CD1c-positive myeloid dendritic cell (primary cell): Measurements from ENCODE around the gene CHAMP1.

Experiments used
- DNase-seq: peaks from one replicate; pipeline ENCODE4 v3.0.0-alpha.2; 2016; ENCODE audit errors: extremely low spot score

The CHAMP1 gene

DNA sequence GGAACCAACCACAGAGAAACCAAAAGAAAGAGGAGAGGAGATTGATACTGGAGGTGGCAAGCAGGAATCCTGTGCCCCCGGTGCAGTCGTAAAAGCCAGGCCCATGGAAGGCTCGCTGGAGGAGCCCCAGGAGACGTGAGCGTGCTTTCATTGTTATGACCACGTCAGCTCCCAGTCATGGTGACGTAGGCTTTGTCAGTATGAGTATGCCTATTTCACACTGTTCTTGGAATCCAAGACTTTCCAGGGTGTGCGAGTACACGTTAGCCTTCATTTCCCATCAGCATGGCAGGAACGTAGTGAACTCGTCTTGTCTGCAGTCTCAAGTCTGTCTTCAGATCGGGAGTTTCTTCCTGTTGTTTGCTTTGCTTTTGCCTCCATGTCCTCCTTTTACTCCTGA, 15.4 kb upstream of the CHAMP1 start:
- no peak for DNase-seq

DNA sequence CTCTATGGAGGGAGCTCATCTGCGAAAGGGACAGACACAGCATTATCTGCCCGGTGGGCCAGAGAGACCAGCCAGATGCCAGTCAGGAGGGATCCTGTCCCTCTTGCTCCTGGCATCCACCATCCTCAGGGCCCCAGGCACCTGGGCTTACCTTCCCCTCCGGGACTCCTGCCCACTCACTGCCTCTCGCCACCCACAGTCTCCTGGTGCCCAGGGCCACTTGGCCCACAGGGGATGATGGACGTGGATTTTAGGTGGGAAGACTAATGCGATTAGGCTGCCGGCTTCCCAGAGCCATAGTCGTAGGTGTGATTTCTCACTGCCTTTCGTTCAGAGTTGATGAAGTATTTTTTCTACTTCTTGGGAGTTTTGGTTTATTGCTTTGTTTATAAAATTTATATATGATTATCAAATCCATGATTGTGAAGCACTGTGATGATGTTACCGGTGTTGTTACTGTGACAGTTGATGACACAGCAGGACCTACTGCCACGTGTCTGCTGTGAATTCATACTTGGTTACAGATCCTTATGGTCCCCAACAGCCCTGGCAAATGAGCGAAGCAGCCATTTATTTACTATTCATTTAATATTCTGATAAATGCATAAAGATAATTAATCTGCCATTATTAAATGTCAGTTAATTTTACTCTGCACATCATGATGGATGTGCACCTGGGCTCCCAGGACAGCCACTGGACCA, 14.5 kb upstream of the CHAMP1 start:
- no peak for DNase-seq

DNA sequence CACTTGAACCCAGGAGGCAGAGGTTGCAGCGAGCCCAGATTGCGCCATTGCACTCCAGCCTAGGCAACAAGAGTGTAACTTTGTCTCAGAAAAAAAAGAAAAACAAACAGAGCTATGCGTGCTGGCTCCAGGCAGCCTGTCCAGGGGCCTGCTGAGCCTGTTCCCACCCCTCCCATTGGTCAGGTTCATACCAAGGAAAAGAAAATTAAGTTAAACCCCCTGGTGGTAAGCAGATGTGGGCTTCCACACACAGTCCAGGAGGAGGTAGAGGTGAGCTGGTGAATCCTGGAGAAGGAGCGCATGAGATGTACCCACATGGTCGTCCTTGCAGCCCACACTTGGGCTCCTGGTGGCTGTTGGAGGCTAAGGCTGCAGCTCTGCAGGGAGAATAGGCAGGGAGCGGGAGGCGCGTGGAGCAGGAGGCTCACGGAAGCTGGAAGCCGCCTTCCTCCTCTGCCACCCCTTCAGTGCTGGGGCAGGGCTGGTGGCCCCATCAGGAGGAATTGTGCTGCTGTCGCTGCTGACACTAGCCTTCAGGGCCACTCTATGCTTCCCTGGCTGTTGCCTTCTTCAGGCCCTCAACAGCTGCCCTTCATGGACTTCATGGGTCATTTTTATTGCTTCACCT, 10.5 kb upstream of the CHAMP1 start:
- DNase-seq = no peak

DNA sequence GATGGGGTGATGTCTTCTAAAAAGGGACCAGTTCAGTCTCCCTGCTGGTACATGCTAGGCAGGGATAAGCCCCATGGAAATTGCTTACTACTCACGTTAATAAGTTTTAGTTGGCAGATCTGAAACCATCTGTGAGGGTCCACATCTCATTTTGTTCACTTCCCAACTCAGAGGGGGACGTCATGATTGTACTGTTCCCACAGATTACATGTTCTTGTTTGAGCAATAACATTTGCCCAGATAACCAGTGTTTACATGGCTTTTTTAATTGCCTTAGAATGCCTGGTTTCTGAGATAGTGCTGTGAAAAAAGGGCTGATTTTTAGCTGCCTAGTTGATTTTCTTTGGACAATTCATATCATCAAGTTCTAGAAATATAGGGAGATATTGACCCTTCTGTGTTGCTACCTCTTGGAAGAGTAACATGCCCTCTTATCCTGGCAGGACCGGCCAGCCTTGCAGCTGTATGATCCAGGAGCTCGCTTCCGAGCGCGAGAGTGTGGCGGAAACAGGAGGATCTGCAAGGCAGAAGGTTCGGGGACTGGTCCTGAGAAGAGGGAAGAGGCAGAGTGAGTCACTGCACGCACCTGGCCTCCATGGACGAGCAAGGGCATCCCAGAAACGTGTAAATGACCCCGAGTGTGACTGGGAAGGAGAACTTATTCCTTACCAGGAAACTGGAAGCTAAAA, 9.8 kb upstream of the CHAMP1 start:
- no peak for DNase-seq

DNA sequence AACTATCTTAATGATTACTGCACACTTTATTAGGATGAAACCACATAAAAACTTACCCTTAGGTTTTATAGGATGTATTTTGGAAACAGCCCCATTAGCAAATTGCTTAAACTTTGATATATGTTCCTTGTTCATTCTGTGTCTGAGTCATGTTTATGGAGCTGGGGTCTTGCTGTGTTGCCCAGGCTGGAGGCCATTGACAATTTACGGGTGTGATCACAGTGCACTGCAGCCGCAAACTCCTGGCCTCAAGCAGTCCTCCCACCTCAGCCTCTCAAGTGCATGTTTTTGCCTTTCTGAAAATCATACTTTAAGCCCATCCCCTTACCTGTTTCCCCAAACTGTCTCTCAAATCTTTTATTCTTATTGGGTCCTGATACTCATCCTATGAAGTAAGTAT, 5.2 kb upstream of the CHAMP1 start:
- no peak for DNase-seq

DNA sequence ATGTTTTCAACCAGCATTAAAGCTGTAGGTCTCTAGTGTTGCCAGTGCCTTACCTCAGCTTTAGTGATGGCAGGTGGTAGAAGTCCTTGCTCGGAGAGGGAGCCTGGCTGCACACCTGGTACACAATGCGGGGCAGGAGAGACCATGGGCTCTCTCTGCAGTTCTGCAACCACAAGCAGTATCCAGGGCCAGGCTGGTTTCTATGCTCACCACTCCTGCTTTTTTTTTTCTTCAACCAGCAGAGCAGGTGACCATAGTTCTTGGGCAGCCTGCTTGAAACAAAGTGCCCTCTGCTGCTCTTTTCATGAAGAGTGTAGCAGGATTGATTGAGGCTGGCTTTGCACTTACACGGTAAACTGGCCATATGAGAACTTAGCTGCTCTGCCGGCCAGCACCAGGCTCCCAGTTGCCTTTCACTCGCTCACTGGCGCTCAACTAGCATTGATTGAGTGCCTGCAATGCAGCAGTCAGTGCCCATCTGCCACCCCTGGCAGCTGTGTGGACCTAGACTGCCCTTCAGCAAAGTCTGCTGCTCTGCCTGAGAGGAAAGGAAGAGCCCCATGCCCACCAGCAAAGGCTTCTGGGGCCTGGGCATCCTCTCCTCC, 4.4 kb upstream of the CHAMP1 start:
- DNase-seq = no peak

DNA sequence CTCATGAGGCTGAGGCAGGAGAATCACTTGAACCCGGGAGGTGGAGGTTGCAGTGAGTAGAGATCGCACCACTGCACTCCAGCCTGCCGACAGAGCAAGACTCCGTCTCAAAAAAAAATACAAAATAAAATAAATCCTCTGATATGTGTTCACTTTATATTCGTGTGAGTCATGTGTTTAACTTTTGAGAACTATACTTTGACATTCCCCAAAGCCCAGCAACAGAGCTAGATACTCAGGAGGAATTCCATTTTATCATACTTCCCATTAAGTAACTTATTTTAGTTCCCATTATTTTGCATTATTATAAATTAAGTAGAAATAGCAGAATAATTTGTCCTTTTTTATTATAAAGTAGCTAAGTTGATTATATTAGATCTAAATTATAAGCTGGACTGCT, 3.3 kb upstream of the CHAMP1 start:
- DNase-seq = no peak

DNA sequence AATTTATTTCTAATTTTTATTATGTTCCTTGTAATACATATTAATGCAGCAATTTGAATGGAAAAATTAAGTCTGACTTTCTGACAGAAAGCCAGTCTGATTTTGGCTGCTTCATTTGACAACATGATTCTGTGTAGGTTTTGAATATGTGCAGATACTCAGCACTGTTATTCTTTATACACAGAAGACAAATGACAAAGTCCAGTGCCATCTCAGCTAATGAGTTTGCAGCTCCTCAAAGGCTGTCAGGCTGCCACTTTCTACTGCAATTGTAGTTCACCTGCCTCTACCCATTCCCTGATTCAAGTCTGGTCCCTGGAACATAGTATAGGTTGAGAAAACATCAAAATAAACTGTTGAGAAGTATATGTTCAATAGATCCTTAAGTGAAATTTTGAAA, 2.9 kb upstream of the CHAMP1 start:
- no peak for DNase-seq

DNA sequence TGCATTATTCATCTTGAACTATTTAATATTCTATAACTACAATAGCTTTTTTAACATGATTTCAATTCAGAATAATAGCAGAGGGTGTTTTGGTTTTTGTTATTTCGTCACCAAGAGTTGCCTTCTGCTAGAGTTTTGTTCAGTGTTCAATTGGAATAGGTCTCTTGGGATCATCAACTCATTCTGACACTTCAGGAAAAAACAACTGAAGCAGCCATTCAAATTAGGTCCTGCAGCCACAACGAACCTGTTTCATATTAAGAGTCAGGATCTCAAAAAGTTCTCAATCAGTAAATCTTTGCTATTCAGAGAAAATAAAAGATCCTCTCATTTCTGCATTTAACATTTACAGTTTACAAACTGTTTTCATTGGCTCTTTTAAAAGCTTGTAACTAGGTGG, 2.4 kb upstream of the CHAMP1 start:
- no peak for DNase-seq

DNA sequence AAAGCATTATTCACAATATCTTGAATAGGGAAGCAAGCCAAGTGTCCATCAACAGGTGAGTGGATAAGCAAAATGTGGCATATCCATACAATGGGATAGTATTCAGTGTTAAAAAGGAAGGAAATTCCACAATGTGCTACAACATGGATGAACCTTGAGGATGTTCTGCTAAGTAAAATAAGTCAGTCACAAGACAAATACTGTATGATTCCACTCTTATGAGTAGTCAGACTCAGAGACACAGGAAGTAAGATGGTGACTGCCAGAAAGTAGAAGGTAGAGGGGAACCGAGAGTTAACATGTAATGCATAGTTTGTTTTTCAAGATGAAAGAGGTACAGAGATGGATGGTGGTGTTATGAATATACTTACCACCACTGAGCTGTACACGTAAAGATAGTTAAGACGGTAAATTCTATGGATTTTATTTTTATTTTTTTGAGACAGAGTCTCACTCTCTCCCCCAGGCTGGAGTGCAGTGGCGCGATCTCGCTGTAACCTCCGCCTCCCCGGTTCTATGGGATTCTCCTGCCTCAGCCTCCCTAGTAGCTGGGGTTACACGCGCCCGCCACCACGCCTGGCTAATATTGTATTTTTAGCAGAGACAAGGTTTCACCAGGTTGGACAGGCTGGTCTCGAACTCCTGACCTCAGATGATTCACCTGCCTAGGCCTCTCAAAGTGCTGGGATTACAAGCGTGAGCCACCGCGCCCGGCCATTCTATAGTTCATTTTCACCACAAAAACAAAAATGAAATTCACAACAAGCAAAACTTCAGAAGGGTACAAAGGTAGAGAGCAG, 1.0 kb upstream of the CHAMP1 start:
- DNase-seq = peak; percentile 48

DNA sequence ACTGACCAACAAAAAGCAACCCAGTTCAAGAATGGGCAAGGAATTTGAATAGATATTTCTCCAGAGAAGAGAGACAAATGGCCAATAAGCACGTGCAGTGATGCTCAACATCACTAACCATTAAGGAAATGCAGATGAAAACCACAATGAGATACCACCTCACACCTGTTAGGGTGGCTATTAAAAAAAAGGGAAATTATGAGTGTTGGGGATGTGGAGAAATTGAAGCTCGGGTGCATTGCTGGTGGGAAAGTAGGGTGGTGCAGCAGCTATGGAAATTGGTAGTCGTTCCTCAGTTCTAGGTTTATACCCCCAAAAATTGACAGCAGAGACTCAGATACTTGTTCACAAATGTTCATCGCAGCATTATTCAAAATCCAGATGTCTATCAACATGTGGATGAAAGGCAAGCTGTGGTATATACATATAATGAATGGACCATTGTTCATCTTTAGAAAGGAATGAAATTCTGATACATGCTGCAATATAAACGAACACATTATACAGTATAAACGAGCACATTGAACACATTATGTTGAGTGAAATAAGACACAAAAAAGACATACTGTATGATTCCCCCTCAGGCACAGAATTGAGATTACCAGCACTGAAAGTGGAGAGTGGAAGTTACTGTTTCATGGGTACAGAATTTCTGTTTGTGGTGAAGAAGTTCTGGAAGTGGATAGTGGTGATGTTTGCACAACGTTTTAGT, 927 bp downstream of the CHAMP1 start:
- peak; percentile 31 for DNase-seq

DNA sequence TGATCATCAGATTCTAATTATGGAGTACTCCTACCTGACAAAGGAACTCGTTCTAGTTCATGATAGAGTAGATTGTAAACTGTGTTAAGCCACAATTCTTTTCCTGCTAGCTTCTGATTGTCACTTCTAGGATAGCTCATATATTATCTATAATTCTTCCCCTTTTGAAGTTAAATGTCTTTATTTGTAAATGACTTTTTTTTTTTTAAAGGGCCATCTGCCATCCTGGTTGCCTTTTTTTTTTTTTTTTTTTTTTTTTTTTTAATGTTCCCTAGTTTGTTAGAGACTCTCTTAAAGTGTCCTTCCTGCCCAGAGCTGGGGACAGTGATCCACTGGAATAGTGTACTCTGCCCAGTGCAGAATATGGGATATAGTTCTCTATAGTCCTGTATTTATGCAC, 4.3 kb downstream of the CHAMP1 start:
- no peak for DNase-seq

DNA sequence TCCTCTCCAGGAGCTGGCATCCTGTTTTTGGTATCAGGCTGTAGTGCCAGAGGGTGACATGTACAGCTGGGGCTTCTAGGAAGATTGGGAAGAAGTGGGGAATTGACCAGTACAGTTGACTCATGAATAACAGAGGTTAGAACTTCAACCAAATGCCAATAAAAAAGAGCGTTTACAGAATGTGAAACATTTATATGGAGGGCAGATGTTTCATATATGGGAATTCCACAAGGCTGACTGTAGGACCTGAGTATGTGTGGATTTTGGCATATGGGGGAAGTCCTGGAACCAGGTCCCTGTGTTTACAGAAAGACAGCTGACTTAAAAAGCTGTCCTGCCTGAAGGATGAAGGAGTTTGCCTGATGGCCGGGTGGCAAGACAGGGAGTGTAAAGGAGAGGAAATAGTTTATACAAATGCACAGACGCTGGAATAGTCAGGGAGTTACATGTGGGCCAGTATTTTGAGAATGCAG, 5.2 kb downstream of the CHAMP1 start:
- no peak for DNase-seq

DNA sequence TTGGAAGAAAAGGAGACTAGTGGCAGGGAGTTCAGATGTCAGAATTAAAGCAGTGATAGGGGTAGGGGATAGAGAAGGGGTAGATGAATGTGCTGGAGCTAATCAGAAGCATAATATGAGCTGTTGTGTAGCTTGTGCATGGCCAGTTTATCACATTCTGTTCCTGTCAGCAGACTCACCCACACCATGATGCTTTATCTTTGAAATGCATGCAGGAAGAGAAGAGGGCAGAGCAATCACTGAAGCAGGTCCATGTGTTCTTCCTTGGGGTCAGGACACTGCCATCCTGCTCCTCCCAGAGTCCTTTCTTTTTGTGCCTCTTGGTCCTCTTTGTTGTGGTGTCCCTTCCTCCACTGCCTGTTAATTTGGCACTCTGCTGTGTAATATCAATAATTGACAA, 5.8 kb downstream of the CHAMP1 start:
- DNase-seq = no peak

DNA sequence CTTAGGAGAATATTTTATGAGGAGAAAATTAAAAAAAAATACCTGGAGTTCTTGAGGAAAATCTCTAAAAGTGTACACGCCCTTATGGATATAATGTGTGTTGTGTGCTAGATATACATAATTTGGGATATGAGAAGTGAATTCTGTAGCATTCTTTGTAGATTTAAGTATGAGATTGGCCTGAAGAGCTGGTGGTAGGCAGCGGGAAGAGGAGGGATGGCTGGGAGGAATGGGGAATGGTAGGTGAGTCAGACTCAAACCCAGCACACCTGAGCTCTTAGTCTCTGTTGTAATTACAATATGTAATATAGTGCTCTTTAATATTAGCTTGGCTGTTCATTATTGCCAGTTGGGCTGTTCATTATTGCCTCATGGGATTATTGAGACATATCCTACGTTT, 7.0 kb downstream of the CHAMP1 start:
- no peak for DNase-seq

DNA sequence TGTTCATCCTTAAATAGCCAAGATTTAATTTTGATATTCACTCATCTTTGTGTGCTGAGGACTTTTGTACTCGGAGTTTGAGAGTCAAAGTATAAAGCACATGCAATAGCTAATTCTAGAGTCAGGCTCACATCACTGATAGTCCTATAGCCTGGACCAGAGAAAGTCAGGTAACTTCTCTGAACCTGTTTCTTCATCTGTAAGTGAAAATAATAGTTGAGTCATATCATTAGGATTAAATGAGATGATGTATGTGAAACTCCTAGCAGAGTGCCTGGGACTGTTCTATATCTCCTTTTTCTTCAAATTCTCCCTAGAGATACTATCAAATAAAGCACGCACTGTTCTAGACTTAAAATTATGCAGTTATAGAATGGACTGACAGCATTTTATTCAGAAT, 9.0 kb downstream of the CHAMP1 start:
- DNase-seq = no peak

DNA sequence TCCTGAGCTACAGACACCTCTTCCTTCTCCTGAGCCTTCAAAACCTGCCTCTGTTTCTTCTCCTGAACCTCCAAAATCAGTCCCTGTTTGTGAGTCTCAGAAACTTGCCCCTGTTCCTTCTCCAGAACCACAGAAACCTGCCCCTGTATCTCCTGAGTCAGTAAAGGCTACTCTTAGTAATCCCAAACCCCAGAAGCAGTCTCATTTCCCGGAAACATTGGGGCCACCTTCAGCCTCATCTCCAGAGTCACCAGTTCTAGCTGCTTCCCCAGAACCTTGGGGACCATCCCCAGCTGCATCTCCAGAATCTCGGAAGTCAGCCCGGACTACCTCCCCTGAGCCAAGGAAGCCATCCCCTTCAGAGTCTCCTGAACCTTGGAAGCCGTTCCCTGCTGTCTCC, 10.0 kb downstream of the CHAMP1 start:
- no peak for DNase-seq

DNA sequence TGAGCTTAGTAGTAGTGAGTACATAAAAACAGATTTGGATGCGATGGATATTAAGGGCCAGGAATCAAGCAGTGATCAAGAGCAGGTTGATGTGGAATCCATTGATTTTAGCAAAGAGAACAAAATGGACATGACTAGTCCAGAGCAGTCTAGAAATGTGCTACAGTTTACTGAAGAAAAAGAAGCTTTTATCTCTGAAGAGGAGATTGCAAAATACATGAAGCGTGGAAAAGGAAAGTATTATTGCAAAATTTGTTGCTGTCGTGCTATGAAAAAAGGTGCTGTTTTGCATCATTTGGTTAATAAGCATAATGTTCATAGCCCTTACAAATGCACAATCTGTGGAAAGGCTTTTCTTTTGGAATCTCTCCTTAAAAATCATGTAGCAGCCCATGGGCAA, 11.4 kb downstream of the CHAMP1 start:
- DNase-seq = no peak

DNA sequence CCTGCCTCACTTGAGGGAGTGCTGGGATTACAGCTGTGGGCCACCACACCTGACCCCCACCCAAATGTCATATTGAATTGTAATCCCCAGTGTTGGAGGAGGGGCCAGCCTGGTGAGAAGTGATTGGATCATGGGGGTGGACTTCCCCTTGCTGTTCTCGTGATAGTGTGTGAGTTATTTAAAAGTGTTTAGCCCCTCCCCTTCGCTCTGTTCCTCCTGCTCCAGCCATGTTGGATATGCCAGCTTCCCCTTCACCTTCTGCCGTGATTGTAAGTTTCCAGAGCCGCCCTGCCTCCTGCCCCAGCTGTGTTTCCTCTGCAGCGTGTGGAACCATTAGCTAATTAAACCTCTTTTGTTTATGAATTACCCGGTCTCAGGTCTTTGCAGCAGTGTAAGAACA, 13.7 kb downstream of the CHAMP1 start:
- no peak for DNase-seq

DNA sequence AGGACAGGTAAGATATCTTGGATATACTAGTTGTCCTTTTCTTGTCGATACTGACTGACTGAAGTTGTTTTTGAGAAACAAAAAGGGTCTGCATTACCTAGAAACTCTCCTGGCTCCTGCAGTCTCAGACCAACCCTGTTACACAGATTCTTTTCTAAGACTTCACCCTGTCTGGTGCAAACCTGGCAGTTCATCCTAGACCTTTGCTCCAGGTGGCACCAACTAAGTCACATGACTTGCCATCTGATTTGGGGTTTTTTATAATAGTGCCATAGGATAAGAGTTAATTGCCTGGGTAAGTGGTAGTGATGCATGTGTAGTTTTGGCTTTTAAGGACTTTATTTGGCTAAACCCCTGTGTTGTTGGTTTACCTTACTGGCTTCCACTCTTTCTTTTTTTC, 14.3 kb downstream of the CHAMP1 start:
- no peak for DNase-seq

DNA sequence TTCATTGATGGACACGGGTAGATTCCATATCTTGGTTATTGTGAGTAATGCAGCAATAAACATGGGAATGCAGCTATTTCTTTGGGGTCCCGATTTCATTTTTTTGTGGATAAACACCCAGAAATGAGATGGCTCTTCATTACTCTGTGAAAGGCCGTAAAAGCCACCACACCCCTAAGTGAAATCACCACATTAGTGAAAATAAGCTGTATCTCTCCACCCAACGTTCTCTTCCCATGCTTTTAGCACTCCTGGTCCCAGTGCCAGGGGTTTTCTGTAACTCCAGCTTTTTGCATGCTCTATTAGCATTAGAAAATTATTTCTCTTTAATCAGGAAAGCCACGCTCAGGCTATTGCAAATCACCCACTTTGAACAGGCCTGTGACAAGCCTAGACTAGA, 15.8 kb downstream of the CHAMP1 start:
- no peak for DNase-seq
